Lower leg skin (tissue), 4 donors: ENCODE measurements around the gene RCAN3. TPM values are rescaled to one million over a fixed set of nuclear protein-coding genes. Genes with fewer than 3 reads are reported as not detected.
"Not testable (repeated sequence)": the region's sequence is repeated elsewhere in the genome, so short reads cannot be mapped to it uniquely, and the experiment has no call there.

Source experiments
- DNase-seq, 2 donors: peaks; one replicate each; pipeline ENCODE4 v3.0.0-alpha.2; 2019; ENCODE audit warnings: low spot score in 2 of 2
- H3K4me3 ChIP-seq: fragments of 200-600 bp; sonication (generic); 2 replicates; pipeline ENCODE4 v1.5.1; 2017; ENCODE audit warnings: mild to moderate bottlenecking, low read depth; ENCODE audit not compliant: poor library complexity, severe bottlenecking
- POLR2A ChIP-seq, 2 donors: fragments of 450-650 bp; IDR thresholded peaks; one replicate each; pipeline ENCODE4 v1.6.1; 2016 to 2017; ENCODE audit warnings: antibody characterized with exemption in 2 of 2, mild to moderate bottlenecking in 1 of 2, moderate library complexity in 1 of 2
- WGBS, 2 donors: methylation state at CpG; one replicate each; pipeline ENCODE4 v1.1.5; 2018; 5-methylcytosine and 5-hydroxymethylcytosine counted together
- intact Hi-C: fragments of 100-400 bp; cut with DNase I; formaldehyde crosslinking; loops from one replicate; pipeline ENCODE4 v1.15.0; 2023; ENCODE audit warnings: low total_unique reads
- total RNA-seq, 4 donors: library from RNA; depleted of rRNA; stranded (reverse); fragments of >200 nt; gene quantifications; one replicate each; pipeline ENCODE4 v1.1.0, GENCODE V29; 2016
- TF ChIP-seq, protein P1 (sequence below), 3 donors: fragments of 450-650 bp; IDR thresholded peaks; one replicate each; pipeline ENCODE4 v1.5.1; 2016; ENCODE audit warnings: antibody characterized with exemption in 3 of 3, mild to moderate bottlenecking in 3 of 3, moderate library complexity in 2 of 3

RCAN3 gene
- total RNA-seq, 4 donors from 2014 or later = 24.0 to 38.0 (median 29.4) TPM

DNA sequence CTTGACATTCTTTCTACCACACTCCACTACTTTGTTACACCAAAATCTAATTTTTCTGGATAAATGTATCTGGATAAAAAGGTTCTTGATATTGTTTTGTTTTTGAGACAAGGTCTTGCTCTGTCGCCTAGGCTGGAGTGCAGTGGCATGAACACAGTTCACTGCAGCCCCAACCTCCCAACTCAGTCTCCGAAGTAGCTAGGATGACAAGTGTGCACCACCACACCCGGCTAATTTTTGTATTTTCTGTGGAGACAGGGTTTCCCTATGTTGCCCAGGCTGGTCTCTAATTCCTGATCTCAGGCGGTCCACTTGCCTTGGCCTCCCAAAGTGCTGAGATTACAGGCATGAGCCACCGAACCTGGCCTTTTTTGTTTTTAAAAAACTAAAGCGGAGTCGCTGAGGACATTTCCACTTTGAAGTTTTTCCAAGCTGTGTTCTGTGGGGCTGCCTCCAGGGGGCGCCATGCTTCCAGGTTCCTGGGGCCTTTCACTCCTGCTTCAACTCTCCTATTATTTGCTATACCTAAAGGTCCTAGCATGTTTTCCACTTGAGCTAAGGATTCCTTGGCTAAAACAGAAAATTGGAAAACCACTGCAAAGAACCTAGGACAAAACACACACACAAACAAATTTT, 39.2 kb downstream of the RCAN3 start:
- WGBS, 2 donors = 76 to 78% methylated on average over 8 of the region's 8 CpGs
- TF ChIP-seq POLR2A (IDR thresholded peaks at IDR 0.05) = no peak
- TF ChIP-seq, protein P1, sequence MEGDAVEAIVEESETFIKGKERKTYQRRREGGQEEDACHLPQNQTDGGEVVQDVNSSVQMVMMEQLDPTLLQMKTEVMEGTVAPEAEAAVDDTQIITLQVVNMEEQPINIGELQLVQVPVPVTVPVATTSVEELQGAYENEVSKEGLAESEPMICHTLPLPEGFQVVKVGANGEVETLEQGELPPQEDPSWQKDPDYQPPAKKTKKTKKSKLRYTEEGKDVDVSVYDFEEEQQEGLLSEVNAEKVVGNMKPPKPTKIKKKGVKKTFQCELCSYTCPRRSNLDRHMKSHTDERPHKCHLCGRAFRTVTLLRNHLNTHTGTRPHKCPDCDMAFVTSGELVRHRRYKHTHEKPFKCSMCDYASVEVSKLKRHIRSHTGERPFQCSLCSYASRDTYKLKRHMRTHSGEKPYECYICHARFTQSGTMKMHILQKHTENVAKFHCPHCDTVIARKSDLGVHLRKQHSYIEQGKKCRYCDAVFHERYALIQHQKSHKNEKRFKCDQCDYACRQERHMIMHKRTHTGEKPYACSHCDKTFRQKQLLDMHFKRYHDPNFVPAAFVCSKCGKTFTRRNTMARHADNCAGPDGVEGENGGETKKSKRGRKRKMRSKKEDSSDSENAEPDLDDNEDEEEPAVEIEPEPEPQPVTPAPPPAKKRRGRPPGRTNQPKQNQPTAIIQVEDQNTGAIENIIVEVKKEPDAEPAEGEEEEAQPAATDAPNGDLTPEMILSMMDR (IDR thresholded peaks at IDR 0.05) = no peak
- no peak for DNase-seq
- intact Hi-C loops = no loop called here
- no peak overlapping the region for H3K4me3 ChIP-seq

DNA sequence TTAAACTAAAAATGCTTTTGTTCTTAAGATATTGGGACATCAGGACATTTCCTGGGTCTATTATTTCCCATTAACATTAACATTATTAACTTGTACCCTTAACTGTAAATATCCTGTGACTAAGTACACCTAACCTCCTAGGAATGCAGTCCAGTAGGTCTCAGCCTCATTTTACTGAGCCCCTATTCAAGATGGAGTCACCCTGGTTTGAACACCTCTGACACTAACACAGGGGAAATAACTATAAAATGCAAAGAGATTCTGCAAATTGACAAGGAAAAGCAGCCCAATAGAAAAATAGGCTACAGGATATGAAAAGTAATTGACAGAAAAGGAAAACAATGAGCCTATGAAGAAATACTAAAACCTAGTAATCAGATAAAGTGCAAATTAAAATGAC, 41.6 kb downstream of the RCAN3 start:
- H3K4me3 ChIP-seq = no peak overlapping the region
- intact Hi-C loops = no loop called here
- TF ChIP-seq, protein P1 (IDR thresholded peaks at IDR 0.05) = no peak
- no peak for TF ChIP-seq POLR2A (IDR thresholded peaks at IDR 0.05)
- DNase-seq = no peak

DNA sequence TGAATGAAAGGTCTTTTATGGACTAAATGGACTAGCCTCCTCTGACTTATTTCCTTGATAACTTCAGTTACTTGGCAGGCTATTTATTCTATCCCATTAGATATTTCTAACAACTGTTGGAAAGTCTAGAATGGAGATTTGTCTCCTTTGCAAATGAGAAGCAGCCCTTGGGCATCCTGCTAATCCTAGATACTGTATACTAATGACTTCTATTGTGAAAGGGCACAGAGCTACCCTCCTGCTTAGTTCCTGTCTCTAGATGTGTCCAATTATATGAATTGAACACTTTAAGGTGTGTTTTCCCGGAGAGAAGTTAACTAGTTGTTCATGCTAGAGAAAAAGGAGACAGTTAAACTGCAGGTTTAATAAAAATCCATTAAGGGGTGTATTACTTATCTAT, 43.0 kb downstream of the RCAN3 start:
- no peak overlapping the region for H3K4me3 ChIP-seq
- no peak for DNase-seq
- TF ChIP-seq POLR2A (IDR thresholded peaks at IDR 0.05) = no peak
- TF ChIP-seq, protein P1 (IDR thresholded peaks at IDR 0.05) = no peak
- WGBS, 2 donors = 21 to 41% methylated on average over 1 of the region's 1 CpG
- intact Hi-C loops = no loop called here

DNA sequence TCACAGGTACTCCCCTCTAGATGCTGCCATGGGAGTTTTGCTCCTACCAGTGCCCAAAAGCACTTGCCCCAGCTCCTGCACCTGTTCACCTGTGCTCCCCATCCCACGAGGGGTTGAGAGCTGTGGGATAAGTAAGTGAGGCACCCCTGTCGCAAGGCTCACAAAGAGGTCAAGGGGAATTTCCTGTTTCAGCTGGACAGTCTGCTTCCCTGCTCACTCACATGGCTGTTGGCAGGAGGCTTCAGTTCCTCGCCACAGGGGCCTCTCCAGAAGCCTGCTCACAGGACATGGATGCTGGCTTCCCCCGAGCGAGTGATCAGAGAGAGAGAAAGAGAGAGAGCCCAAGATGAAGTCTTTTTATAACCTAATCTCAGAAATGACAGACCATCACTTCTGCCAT, 44.6 kb downstream of the RCAN3 start:
- intact Hi-C loops = no loop called here
- TF ChIP-seq, protein P1 (IDR thresholded peaks at IDR 0.05) = no peak
- TF ChIP-seq POLR2A (IDR thresholded peaks at IDR 0.05) = no peak
- no peak overlapping the region for H3K4me3 ChIP-seq
- WGBS, 2 donors = 70 to 81% methylated on average over 5 of the region's 5 CpGs
- DNase-seq = no peak

DNA sequence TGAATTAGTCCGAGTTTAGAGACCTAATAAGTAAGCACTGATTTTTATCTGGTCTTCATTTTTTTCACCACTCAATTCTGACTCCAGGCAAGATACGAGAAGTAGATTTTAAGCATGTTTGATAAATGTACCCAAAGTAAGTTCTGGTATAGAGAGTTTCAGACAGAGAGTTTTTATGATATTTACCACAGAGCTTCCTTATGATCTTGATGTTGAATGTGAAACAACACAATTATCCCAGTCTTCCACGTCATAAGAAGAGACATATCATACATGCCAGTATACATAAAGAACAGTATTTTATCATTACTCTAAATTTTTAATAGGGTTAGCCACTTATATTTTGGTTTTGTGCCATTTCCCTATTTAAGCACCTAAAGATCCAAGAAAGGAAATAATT, 45.4 kb downstream of the RCAN3 start:
- no peak for TF ChIP-seq POLR2A (IDR thresholded peaks at IDR 0.05)
- TF ChIP-seq, protein P1 (IDR thresholded peaks at IDR 0.05) = no peak
- intact Hi-C loops = no loop called here
- DNase-seq = no peak

DNA sequence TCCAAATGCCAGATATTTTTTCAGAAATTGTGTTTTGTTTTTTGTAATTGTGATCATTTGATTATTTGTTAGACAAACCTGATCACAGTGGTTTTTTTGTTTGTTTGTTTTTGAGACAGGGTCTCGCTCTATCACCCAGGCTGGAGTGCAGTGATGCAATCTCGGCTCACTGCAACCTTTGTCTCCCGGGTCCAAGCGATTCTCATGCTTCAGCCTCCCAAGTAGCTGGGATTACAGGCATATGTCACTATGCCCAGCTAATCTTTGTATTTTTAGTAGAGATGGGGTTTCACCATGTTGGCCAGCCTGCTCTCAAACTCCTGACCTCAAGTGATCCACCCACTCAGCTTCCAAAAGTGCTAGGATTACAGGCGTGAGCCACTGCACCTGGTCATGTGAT, 46.6 kb downstream of the RCAN3 start:
- WGBS, 2 donors = 66 to 81% methylated on average over 5 of the region's 5 CpGs
- DNase-seq = peak in 1 of 2 donors; percentile 48
- intact Hi-C loops, H3K4me3 ChIP-seq: not testable (repeated sequence)

More for the DNA sequence above, 45.4 kb downstream of the RCAN3 start:
- WGBS, 2 donors = 67 to 77% methylated on average over 3 of the region's 3 CpGs
- no peak overlapping the region for H3K4me3 ChIP-seq
